Stimulated activated naive CD4-positive, alpha-beta T cell treated with Interleukin-2 at 50 U/mL for 16 hours (primary cell): Measurements from ENCODE around the gene TMEM138.

Experiments
- DNase-seq: peaks from one replicate; lab custom pipeline; 2025; lab: John Stamatoyannopoulos, UW

The TMEM138 gene

GRCh38 chr11:61361741-61362541 is at the start of gene TMEM138, which contains the start of gene CYB561A3:
TMEM138 (plus strand) TSS chr11:61362374; CDS start chr11:61364391, 2,017 bp downstream.
CYB561A3 (minus strand) TSS chr11:61361882; CDS start chr11:61356713, 5,169 bp downstream.
- peak; percentile 88 for DNase-seq

- no peak for DNase-seq
Measured at GRCh38 chr11:61315260-61315659, 46.9 kb upstream of the TMEM138 start.

GRCh38 chr11:61325649-61326414 is 36.3 kb upstream of the TMEM138 start:
- no peak for DNase-seq

GRCh38 chr11:61327669-61328071 is 34.5 kb upstream of the TMEM138 start:
- no peak for DNase-seq

- no peak for DNase-seq
Measured at GRCh38 chr11:61328351-61328750, 33.8 kb upstream of the TMEM138 start.

- DNase-seq, result no peak
Measured at GRCh38 chr11:61329871-61330270, 32.3 kb upstream of the TMEM138 start.

GRCh38 chr11:61331651-61332050 is 30.5 kb upstream of the TMEM138 start:
- DNase-seq, result no peak

GRCh38 chr11:61332281-61332796 is 29.8 kb upstream of the TMEM138 start:
- no peak for DNase-seq

- DNase-seq, result peak; percentile 97
Measured at GRCh38 chr11:61332797-61333549, 29.2 kb upstream of the TMEM138 start, which contains the start of the genes DDB1 and TKFC. DDB1 (minus strand) TSS chr11:61333105; CDS start chr11:61332968, 137 bp downstream. TKFC (plus strand) TSS chr11:61333228; CDS start chr11:61334729, 1,501 bp downstream.

GRCh38 chr11:61333550-61334433 is 28.4 kb upstream of the TMEM138 start:
- no peak for DNase-seq

- no peak for DNase-seq
Measured at GRCh38 chr11:61334434-61335354, 27.5 kb upstream of the TMEM138 start.

- DNase-seq, result no peak
Measured at GRCh38 chr11:61335355-61335710, 26.8 kb upstream of the TMEM138 start.

GRCh38 chr11:61336171-61336935 is 25.8 kb upstream of the TMEM138 start:
- DNase-seq, result peak; percentile 73

GRCh38 chr11:61337706-61338470 is 24.3 kb upstream of the TMEM138 start:
- no peak for DNase-seq

- no peak for DNase-seq
Measured at GRCh38 chr11:61338783-61339489, 23.2 kb upstream of the TMEM138 start.

- no peak for DNase-seq
Measured at GRCh38 chr11:61339490-61339878, 22.7 kb upstream of the TMEM138 start.

- DNase-seq, result no peak
Measured at GRCh38 chr11:61340979-61341378, 21.2 kb upstream of the TMEM138 start.

GRCh38 chr11:61341706-61342105 is 20.5 kb upstream of the TMEM138 start:
- no peak for DNase-seq
